Stimulated activated CD8-positive, alpha-beta memory T cell treated with anti-CD3 and anti-CD28 coated beads, Interleukin-12 subunit alpha, Interleukin-12 subunit beta, amount 100 ng/mL, for 1 hour (primary cell): ENCODE data around the gene TMEM116.
A peak's percentile ranks its signal among the peaks of the same experiment; 100 is the strongest.
"Not testable (repeated sequence)": the region's sequence is repeated elsewhere in the genome, so short reads cannot be mapped to it uniquely, and the experiment has no call there.

Source experiments
- DNase-seq: peaks from one replicate; pipeline ENCODE4 v3.0.0-alpha.2; 2020; ENCODE audit warnings: low read depth

TMEM116 gene

DNA sequence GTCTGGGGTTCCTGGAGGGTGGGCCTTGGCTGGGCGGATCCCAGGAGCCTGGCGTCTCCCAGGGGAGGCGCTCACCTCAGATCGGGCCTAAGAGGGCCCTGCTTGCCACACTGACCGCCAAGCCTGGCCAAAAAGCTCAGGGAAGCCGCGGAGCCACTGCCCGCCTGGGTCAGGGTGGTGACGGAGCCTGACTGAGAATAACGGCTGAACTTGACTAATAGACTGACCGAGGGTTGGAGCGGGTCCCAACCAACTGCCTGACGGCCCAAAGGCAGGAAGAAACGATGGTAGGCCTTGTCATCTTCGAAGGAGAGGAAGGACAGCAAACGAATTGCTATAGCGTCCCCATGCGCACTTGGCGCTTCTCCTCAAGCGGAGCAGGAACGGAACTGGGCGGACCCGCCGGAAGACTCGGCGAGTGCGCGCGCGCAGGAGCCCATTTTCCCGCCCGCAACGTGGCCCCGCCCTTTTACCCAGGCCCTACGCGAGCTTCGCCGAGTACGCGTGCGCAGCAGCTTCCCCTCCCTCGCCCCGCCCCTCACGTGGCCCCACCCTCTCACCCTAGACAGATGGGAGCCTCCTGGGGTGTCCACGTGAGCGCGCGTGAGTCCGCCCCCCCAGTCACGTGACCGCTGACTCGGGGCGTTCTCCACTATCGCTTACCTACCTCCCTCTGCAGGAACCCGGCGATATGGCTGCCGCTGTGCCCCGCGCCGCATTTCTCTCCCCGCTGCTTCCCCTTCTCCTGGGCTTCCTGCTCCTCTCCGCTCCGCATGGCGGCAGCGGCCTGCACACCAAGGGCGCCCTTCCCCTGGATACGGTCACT, at the start of gene TMEM116, which contains the start of gene ERP29:
TSS of gene TMEM116 (minus strand) at position 391 of the 826 bp plus-strand sequence. CDS start 7,895 bp downstream, outside the sequence.
TSS of gene ERP29 (plus strand) at position 652 of the 826 bp plus-strand sequence. CDS start at position 692, 40 bp downstream.
- peak; percentile 100 for DNase-seq

DNA sequence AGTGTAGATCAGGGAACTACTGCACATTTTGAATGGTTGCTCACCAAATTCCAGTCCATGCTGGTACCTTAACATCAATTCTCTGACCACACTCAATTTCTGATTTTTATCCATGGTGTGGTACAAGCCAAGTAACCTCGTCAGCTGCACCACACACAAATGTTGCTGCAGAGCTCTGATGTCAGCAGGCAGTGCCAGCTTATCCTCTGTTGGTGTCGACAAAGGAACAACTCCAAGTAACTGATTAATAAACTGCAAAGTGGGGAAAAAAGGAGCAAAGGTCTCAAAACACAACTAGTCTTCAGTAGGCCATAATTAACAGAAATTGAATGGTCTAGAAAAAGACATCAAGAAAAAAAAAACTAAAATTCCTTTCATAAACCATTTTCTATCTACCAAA, 48.2 kb upstream of the TMEM116 start:
- no peak for DNase-seq

DNA sequence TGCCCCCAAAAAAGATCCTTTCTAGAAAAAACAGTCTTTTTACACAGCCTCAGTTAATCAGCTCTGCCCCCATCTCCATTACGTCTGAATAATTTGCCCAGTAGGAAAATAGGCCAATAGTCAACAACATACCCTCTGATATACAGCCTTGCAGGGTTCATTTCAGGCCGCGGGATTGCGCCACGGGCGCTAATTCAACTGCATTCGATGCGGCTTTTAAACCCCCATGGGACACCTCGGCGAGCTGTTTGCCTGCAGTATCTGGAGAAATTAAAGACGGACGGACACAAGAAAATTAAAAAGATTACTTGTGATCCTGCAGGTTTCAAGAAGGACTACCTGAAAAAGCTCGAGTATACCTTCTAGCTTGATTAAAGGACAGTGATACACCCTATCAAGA, 36.4 kb upstream of the TMEM116 start:
- no peak for DNase-seq

- DNase-seq = no peak
These were observed 33.0 kb upstream of the TMEM116 start for GRCh38 chr12:112046003-112046402.

DNA sequence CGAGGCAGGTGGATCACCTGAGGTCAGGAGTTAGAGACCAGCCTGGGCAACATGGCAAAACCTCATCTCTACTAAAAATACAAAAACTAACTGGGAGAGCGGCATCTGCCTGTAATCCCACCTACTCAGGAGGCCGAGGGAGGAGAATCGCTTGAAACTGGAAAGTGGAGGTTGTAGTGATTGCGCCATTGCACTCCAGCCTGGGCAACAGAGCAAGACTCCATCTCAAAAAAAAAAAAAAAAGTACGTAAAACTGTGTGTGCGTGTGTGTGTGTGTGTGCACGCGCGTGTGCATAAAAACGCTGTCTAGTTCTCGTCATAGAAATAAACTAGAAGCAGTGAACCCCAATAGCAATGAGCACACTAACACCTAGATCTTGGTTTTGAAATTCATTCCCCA, 23.6 kb upstream of the TMEM116 start:
- not testable (repeated sequence) for DNase-seq

DNA sequence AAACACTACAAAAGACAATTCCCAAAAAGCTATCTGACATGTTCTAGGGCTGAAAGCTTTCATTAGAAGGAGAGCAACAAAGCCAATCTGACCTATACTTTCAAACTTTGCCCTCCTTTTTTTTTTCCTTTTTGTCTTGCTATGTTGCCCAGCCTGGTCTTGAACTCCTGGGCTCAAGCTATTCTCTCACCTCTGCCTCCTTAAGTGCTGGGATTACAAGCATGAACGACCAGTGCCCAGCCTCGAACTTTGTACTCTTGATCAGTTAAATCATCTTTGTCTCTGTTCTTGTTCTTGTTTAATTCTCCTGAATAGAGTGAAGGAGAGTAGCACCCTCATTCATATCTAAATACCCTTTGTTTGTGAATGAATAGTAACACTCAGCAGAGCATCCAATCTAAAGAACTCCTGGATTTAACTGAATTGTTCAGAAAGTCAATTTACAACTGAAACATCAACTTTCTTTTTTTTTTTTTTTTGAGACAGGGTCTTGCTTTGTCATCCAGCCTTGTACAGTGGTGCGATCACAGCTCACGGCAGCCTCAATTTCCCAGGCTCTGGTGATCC, 22.3 kb upstream of the TMEM116 start:
- DNase-seq = no peak

DNA sequence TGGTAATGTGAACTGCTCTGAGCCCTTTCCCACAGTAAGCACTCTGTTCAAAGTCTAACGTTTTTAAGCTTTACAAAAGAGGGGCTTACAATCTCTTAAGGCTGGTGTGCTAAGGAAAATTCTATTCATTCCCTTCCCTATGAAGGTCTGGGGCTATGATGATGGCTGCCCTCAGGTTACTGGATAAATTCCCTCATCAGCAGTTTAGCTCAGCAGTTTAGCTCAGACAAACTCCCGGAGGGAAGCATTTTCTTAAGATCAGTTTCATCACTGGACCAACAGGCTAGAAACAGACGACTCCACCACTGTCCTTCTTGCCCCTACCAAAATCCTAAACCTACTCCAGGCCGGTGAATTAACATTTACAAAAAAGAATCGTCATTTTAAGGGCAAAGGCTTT, 19.3 kb upstream of the TMEM116 start:
- no peak for DNase-seq

DNA sequence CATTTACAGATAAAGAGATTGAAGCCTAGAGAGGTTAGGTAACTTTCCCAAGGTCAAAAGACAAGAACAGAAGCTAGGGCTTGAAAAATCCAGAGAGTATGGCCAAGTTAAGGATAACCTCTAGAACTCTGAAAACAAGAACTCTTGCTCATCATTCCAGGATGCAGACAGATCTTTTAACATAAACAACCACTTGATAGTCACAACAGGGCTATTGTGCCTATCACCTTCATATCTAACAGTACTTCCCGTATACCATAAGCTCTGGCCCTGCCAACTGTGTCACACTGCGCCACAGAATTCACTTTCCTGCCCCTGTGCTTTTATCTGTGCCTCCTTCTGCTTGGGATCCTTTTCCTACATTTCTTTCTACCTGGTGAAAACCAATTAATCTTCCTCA, 18.5 kb upstream of the TMEM116 start:
- no peak for DNase-seq

GRCh38 chr12:112029301-112029700, 16.3 kb upstream of the TMEM116 start:
- DNase-seq = no peak

GRCh38 chr12:112025808-112026375, 12.9 kb upstream of the TMEM116 start:
- no peak for DNase-seq

- DNase-seq = no peak
These were observed 10.9 kb upstream of the TMEM116 start for GRCh38 chr12:112023759-112024396.

DNA sequence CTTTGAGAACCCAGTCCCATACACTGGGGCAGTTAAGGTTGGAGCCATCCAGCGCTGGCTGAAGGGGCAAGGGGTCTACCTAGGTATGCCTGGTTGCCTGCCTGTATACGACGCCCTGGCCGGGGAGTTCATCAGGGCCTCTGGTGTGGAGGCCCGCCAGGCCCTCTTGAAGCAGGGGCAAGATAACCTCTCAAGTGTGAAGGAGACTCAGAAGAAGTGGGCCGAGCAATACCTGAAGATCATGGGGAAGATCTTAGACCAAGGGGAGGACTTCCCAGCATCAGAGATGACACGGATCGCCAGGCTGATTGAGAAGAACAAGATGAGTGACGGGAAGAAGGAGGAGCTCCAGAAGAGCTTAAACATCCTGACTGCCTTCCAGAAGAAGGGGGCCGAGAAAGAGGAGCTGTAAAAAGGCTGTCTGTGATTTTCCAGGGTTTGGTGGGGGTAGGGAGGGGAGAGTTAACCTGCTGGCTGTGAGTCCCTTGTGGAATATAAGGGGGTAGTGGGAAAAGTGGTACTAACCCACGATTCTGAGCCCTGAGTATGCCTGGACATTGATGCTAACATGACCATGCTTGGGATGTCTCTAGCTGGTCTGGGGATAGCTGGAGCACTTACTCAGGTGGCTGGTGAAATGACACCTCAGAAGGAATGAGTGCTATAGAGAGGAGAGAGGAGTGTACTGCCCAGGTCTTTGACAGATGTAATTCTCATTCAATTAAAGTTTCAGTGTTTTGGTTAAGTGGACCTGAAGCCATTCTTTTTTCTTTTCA, 9.5 kb upstream of the TMEM116 start:
- no peak for DNase-seq

GRCh38 chr12:112020947-112021457, 8.0 kb upstream of the TMEM116 start:
- DNase-seq = no peak

GRCh38 chr12:112018571-112019237, 5.7 kb upstream of the TMEM116 start:
- DNase-seq = no peak

DNA sequence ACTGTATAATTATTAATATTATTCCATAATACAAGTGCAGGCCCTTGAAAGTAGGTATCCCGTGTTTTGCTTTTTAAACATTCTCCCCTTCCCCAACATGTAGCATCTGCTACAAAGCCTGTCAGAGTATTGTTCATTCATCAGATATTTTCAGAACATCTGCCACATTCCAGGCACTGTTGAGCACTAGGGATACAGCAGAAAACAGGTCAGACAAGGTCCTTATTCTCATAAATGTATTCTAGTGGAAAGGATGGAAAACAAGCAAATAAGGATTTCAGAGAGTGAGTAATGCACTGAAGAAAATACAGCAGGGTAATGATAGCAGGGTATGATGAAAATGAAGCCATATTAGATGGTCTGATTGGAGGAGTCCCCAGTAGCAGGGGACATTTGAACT, 4.1 kb upstream of the TMEM116 start:
- DNase-seq = no peak

GRCh38 chr12:112015938-112016337, 3.0 kb upstream of the TMEM116 start:
- no peak for DNase-seq

GRCh38 chr12:112013601-112014402, 837 bp upstream of the TMEM116 start:
- DNase-seq = peak; percentile 37

DNA sequence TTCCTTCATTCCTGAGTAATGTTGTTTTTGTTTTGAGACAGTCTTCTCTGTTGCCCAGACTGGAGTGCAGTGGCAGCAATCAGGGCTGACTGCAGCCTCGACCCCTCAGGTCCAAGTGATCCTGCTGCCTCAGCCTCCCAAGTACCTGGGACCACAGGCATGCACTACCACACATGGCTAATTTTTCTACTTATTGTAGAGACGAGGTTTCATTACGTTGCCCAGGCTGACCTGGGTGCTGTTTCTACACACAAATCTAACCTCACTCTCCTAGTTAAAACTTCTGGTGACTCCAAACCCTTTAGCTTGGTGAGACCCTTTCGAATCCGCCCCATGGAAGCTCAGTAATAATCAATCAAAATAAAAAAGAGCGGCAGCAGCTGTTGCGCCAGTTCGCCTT, 1.3 kb downstream of the TMEM116 start:
- no peak for DNase-seq

- no peak for DNase-seq
These were observed 2.3 kb downstream of the TMEM116 start for GRCh38 chr12:112010415-112011344.
